Measurements from ENCODE around the gene ELOVL6.

Gene ELOVL6

DNA sequence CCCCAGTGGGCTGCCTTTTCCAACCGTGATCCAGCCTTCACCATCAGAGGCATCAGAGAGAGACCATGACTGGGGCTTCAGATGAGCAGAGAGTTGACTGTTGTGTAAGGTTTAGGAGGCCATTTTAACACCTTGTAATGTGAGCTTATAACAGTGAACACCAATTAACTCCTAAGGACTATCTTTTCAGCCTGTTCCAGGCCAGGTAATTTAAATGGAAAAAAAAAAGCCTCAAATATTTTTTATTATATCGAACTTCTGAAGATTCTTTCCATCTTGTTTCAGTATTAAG is 13.3 kb upstream of the ELOVL6 start:
- no peak overlapping the region for H3K4me3 Mint-ChIP-seq
- H3K27ac Mint-ChIP-seq = no peak overlapping the region
- TF ChIP-seq, protein P1, sequence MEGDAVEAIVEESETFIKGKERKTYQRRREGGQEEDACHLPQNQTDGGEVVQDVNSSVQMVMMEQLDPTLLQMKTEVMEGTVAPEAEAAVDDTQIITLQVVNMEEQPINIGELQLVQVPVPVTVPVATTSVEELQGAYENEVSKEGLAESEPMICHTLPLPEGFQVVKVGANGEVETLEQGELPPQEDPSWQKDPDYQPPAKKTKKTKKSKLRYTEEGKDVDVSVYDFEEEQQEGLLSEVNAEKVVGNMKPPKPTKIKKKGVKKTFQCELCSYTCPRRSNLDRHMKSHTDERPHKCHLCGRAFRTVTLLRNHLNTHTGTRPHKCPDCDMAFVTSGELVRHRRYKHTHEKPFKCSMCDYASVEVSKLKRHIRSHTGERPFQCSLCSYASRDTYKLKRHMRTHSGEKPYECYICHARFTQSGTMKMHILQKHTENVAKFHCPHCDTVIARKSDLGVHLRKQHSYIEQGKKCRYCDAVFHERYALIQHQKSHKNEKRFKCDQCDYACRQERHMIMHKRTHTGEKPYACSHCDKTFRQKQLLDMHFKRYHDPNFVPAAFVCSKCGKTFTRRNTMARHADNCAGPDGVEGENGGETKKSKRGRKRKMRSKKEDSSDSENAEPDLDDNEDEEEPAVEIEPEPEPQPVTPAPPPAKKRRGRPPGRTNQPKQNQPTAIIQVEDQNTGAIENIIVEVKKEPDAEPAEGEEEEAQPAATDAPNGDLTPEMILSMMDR (IDR thresholded peaks at IDR 0.05; ENCODE audit: unreplicated experiment in 3 of 3) = no peak
- H3K4me1 Mint-ChIP-seq = no peaks in the 10 kb centered on the region
- no peaks in the 10 kb centered on the region for H3K36me3 Mint-ChIP-seq (ENCODE audit: low read depth)
- peaks cover 2% of the 10 kb centered on the region for H3K9me3 Mint-ChIP-seq
- H3K27me3 Mint-ChIP-seq (ENCODE audit: low read depth) = no peaks in the 10 kb centered on the region

DNA sequence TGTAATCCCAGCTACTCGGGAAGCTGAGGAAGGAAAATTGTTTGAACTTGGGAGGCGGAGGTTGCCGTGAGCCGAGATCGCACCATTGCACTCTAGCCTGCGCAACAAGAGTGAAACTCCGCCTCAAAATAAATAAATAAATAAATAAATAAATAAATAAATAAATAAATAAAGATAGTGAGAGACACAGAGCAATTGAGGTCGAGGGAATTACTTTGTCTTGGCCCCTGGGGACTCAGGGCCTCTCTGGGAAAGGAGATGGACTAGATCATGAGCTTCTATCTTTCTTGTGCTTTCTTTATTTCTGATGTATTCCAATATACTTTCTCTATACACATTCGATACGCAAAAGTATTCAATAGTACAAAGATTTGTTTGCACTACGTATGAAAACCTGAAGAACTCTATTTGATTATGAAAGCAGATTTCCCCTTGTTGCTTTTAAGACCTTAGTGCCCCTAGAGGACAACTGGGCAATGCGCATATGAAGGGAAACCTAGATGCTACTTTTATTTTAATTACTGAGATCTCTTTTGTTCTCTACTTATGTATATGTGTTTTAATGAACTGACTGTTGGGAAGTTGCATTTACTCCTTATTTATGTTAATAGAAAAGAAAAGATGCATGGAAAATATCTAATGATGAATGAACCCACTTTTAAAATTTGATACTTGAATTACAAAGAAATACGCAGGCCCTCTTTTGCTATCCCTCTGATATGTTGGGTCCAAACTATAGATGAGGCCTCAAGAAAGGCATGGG is 12.8 kb upstream of the ELOVL6 start:
- no peaks in the 10 kb centered on the region for H3K9me3 Mint-ChIP-seq
- TF ChIP-seq, protein P1 (IDR thresholded peaks at IDR 0.05; ENCODE audit: unreplicated experiment in 3 of 3) = peak; percentile 73 to 80 (median 80)
- H3K27ac Mint-ChIP-seq = no peak overlapping the region
- H3K4me1 Mint-ChIP-seq = no peaks in the 10 kb centered on the region
- no peak overlapping the region for H3K4me3 Mint-ChIP-seq
- H3K36me3 Mint-ChIP-seq (ENCODE audit: low read depth) = no peaks in the 10 kb centered on the region
- H3K27me3 Mint-ChIP-seq (ENCODE audit: low read depth) = no peaks in the 10 kb centered on the region

DNA sequence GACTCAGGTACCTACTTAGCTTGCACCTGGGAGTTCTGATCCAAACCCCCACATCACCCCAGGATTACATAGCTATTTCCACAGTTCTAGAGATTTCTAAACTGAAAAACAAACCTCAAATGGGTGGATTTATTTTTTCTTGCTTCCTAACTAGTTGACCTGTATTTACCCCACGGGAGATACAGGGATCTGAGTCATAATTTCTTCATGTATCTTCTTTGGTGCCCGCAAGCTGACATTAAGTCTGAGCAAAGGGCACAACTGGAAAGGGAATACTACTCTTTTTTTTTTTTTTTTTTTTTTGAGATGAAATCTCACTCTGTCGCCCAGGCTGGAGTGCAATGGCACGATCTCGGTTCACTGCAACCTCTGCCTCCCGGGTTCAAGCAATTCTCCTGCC is 10.0 kb upstream of the ELOVL6 start:
- H3K36me3 Mint-ChIP-seq (ENCODE audit: low read depth) = no peaks in the 10 kb centered on the region
- H3K27ac Mint-ChIP-seq = no peak overlapping the region
- no peaks in the 10 kb centered on the region for H3K9me3 Mint-ChIP-seq
- TF ChIP-seq, protein P1 (IDR thresholded peaks at IDR 0.05; ENCODE audit: unreplicated experiment in 3 of 3) = no peak
- no peaks in the 10 kb centered on the region for H3K4me1 Mint-ChIP-seq
- no peak overlapping the region for H3K4me3 Mint-ChIP-seq
- H3K27me3 Mint-ChIP-seq (ENCODE audit: low read depth) = no peaks in the 10 kb centered on the region

DNA sequence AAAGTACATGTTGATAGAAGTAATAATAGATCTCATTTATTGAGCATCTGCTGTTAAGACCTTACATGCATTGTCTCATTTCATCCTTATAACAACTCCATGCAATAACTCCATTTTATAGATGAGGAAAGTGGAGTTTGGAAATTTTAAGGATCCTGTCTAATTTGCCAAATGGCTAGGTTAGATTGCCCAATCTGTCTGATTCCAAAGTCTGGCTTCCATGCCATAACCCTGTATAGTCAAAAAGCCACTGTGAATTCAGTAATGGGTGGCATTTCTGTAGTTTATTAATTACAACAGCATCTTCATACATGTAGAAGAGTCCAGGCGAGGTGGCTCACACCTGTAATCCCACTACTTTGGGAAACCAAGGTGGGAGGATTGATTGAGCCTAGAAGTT is 8.8 kb upstream of the ELOVL6 start:
- Mint-ChIP-seq H3K27ac (no peak overlapping the region), H3K4me3 (no peak overlapping the region), H3K9me3 (no peaks in the 10 kb centered on the region), H3K27me3 (ENCODE audit: low read depth) (no peaks in the 10 kb centered on the region), H3K4me1 (no peaks in the 10 kb centered on the region), H3K36me3 (ENCODE audit: low read depth) (no peaks in the 10 kb centered on the region)
- TF ChIP-seq, protein P1 (IDR thresholded peaks at IDR 0.05; ENCODE audit: unreplicated experiment in 3 of 3) = no peak

DNA sequence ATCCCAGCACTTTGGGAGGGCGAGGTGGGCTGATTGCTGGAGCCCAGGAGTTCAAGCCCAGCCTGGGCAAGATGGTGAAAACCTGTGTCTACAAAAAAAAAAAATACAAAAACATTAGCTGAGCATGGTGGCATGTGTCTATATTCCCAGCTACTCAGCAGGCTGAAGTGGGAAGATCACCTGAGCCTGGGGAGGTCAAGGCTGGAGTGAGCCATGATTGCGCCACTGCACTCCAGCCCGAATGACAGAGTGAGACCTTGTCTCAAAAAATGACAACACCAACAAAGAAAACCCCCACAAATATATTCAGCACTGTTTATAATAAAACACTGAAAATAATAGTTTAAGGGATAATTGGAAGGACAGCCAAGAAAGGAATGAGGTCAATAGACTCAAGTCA is 3.6 kb upstream of the ELOVL6 start:
- TF ChIP-seq, protein P1 (IDR thresholded peaks at IDR 0.05; ENCODE audit: unreplicated experiment in 3 of 3) = no peak
- Mint-ChIP-seq H3K36me3 (ENCODE audit: low read depth) (no peaks in the 10 kb centered on the region), H3K4me3 (no peak overlapping the region), H3K4me1 (peaks cover 18% of the 10 kb centered on the region), H3K9me3 (no peaks in the 10 kb centered on the region), H3K27me3 (ENCODE audit: low read depth) (no peaks in the 10 kb centered on the region), H3K27ac (peak overlapping the region; percentile 38 to 66 (median 62))

DNA sequence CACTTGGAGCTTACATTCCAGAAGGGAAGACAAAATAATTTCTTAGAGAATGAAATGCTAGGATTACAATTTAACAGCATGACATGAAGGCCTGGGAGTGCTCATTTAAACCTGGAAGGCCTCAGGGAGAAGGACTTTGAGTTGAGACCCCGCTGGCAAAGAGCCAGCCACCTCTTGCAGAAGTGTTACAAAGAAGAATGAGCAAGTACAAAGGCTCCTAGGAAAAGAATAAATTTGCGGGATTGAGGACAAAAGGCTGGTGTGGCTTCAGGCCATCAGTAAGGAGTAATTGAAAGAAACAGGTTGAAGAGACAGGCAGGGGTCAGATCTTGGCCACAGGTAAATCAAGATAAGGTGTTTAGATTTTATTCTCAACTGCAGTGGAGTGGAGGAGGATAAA is 3.1 kb upstream of the ELOVL6 start:
- Mint-ChIP-seq H3K4me3 (no peak overlapping the region), H3K4me1 (peaks cover 18% of the 10 kb centered on the region), H3K27me3 (ENCODE audit: low read depth) (no peaks in the 10 kb centered on the region), H3K36me3 (ENCODE audit: low read depth) (no peaks in the 10 kb centered on the region), H3K27ac (peak overlapping the region; percentile 38 to 66 (median 62)), H3K9me3 (no peaks in the 10 kb centered on the region)
- TF ChIP-seq, protein P1 (IDR thresholded peaks at IDR 0.05; ENCODE audit: unreplicated experiment in 3 of 3) = no peak
